ENCODE results near the gene CPPED1.
"Not testable (repeated sequence)": the region's sequence is repeated elsewhere in the genome, so short reads cannot be mapped to it uniquely, and the experiment has no call there.

Gene CPPED1

DNA sequence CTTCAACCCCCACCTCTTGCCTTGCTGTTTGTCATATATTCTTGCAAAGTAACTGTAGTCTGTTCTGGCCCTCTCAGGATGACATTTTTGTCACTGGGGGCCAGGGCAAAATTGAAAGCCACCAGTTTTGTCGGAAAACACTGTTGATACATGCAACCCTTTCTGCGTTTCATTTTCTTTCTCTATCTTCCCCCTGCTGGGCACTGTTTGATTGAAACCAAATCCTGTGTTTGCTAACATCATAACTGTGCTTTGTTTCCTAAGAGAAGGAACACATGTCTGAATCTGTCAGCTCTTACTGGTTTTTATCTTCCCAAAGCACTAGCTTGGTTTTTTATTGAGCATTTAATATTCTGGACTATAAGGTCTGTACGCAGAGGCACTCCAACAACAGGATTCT lies 11.7 kb upstream of the CPPED1 start:
- DNase-seq (ENCODE audit: extremely low spot score), result no peak
- TF ChIP-seq SP1 (IDR thresholded peaks at IDR 0.05) (no peak), L3MBTL2 (conservative IDR thresholded peaks at IDR 0.05) (no peak), HDGF (IDR thresholded peaks at IDR 0.05; ENCODE audit: borderline replicate concordance) (no peak), FOXK2 (IDR thresholded peaks at IDR 0.05) (no peak), FOXM1 (IDR thresholded peaks at IDR 0.05; ENCODE audit: borderline replicate concordance) (no peak)
- POLR2A ChIA-PET, result no interaction called here
- CTCF ChIA-PET, result interaction anchor here (0.5 to 0.6 kb wide), 2 partner anchors 173 to 1016 kb away, joined by 4 read pairs; no protein-coding TSS in a partner anchor

GRCh38 chr16:12813734-12814133 lies 10.0 kb upstream of the CPPED1 start:
- POLR2A ChIA-PET; CTCF ChIA-PET; DNase-seq (ENCODE audit: extremely low spot score): not testable (repeated sequence)

DNA sequence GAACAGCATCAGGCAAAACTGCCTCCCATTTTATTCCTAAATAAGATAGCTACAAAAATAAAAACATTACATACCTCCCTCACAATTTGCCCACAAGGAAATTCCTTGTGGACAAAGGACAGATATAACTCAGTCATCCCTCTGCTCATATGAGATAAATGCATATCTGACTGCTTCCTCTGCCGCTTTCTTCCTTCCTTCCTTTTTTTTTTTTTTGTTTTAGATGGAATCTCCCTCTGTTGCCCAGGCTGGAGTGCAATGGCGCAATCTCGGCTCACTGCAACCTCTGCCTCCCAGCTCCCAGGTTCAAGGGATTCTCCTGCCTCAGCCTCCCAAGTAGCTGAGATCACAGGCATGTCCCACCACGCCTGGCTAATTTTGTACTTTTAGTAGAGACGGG lies 9.6 kb upstream of the CPPED1 start:
- POLR2A ChIA-PET; DNase-seq (ENCODE audit: extremely low spot score): not testable (repeated sequence)
- CTCF ChIA-PET, result interaction anchor here (0.6 kb wide), 1 partner anchor 239 kb away, joined by 4 read pairs; no protein-coding TSS in a partner anchor

DNA sequence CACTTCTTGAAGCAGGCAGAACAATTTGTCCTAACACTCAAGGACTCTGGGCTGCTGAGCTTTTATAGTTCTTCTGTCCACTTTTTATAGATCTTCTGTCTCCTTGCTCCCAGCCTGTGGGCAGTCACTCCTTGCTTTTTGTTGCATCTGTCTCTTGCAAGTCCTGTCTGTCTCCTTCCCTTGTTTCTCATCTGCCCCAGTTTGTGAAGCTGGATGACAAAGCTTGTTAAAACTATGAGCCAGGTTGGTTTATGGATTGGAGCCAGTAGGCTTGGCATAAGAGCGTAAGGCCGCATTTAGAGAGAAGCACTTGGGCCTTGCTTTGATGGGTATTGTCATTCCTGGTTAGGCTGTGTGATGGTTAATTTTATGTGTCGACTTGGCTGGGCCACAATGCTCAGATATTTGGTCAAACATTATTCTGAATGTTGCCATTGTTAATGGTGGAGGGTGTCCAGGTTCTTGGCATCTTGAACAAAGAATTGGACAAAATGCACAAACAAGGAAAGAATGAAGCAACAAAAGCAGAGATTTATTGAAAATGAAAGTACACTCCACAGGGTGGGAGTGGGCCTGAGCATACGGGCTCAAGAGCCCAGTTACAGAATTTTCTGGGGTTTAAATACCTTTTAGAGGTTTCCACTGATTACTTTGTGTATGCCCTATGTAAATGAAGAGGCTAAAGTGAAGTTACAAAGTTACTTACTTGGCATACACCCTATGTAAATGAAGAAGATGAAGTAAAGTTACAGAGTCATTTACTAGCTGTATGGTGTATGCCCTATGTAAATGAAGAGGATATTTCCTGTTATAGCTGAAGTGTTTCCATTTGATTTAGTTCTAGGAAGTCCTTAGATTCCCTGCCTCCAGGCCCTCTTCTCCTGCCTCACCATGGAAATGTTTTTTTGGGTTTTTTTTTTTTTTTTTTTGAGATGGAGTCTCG lies 8.0 kb upstream of the CPPED1 start:
- no peak for TF ChIP-seq SP1 (IDR thresholded peaks at IDR 0.05)
- no peak for TF ChIP-seq ELF4 (IDR thresholded peaks at IDR 0.05)
- no peak for TF ChIP-seq TARDBP (IDR thresholded peaks at IDR 0.05)
- no peak for TF ChIP-seq SUZ12 (IDR thresholded peaks at IDR 0.05)
- TF ChIP-seq FOXK2 (IDR thresholded peaks at IDR 0.05), result no peak
- TF ChIP-seq L3MBTL2 (conservative IDR thresholded peaks at IDR 0.05), result no peak
- no peak for TF ChIP-seq BHLHE40 (IDR thresholded peaks at IDR 0.05; ENCODE audit: borderline replicate concordance)
- TF ChIP-seq FOXA1 (IDR thresholded peaks at IDR 0.05), result no peak
- TF ChIP-seq ZNF384 (IDR thresholded peaks at IDR 0.05), result no peak
- TF ChIP-seq HDGF (IDR thresholded peaks at IDR 0.05; ENCODE audit: borderline replicate concordance), result no peak
- no peak for TF ChIP-seq LEF1 (IDR thresholded peaks at IDR 0.05; ENCODE audit: borderline replicate concordance)
- no peak for TF ChIP-seq FOXM1 (IDR thresholded peaks at IDR 0.05; ENCODE audit: borderline replicate concordance)
- no peak for TF ChIP-seq ARNT (IDR thresholded peaks at IDR 0.05)
- no peak for TF ChIP-seq NFRKB (IDR thresholded peaks at IDR 0.05)
- TF ChIP-seq, protein P1, sequence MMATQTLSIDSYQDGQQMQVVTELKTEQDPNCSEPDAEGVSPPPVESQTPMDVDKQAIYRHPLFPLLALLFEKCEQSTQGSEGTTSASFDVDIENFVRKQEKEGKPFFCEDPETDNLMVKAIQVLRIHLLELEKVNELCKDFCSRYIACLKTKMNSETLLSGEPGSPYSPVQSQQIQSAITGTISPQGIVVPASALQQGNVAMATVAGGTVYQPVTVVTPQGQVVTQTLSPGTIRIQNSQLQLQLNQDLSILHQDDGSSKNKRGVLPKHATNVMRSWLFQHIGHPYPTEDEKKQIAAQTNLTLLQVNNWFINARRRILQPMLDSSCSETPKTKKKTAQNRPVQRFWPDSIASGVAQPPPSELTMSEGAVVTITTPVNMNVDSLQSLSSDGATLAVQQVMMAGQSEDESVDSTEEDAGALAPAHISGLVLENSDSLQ (IDR thresholded peaks at IDR 0.05), result no peak
- no peak for TF ChIP-seq CTBP1 (IDR thresholded peaks at IDR 0.05; ENCODE audit: borderline replicate concordance)
- DNase-seq (ENCODE audit: extremely low spot score), result no peak
- ChIA-PET CTCF (no interaction called here), POLR2A (interaction anchor here (1.6 kb wide), 1 partner anchor 8 kb away, joined by 5 read pairs; the partner anchor contains the start of gene CPPED1)

DNA sequence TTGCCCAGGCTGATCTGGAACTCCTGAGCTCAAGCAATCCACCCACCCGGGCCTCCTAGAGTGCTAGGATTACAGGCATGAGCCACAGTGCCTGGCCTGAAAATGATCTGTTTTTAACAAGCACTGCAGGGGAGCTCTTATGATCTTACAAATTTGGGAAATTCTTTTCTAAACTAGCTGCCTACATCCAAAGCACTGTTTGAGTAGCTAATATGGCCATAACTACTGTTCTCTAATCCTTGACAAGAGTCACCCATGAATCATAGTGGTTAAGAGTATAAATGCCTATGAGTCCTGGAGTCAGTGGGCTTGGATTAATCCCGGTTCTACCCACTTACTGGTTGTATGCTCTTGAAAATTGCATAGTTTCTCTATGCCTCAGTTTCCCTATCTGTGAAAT lies 1.4 kb upstream of the CPPED1 start:
- DNase-seq (ENCODE audit: extremely low spot score), result no peak
- POLR2A ChIA-PET, result no interaction called here
- CTCF ChIA-PET, result no interaction called here
- no peak for TF ChIP-seq HDGF (IDR thresholded peaks at IDR 0.05; ENCODE audit: borderline replicate concordance)
- no peak for TF ChIP-seq L3MBTL2 (conservative IDR thresholded peaks at IDR 0.05)
- TF ChIP-seq, protein P1 (IDR thresholded peaks at IDR 0.05), result no peak

DNA sequence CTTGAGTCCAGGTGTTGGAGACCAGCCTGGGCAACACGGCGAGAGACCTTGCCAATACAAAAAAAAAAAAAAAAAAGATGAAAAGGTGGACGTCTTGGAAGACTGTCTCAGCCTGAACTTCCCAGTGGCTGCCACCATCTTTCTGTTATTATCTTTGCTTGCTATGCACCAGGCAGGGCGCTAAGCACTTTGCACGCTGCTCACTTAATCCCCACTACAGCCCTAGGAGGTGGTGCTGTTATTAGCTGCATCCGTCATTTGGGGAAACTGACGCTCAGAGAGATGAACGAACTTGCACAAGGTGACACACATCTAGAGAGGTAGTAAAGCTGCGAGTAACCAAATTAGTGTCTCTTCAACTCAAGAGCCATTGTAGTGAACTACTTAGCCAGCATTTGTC lies 708 bp upstream of the CPPED1 start:
- DNase-seq (ENCODE audit: extremely low spot score), result no peak
- CTCF ChIA-PET, result interaction anchor here (0.6 kb wide), 1 partner anchor 55 kb away, joined by 7 read pairs; no protein-coding TSS in a partner anchor
- POLR2A ChIA-PET, result no interaction called here
- TF ChIP-seq, protein P1 (IDR thresholded peaks at IDR 0.05), result no peak
- no peak for TF ChIP-seq L3MBTL2 (conservative IDR thresholded peaks at IDR 0.05)
- TF ChIP-seq CTBP1 (IDR thresholded peaks at IDR 0.05; ENCODE audit: borderline replicate concordance), result no peak
- TF ChIP-seq ZNF384 (IDR thresholded peaks at IDR 0.05), result no peak
- TF ChIP-seq ELF4 (IDR thresholded peaks at IDR 0.05), result no peak
- no peak for TF ChIP-seq TARDBP (IDR thresholded peaks at IDR 0.05)
- no peak for TF ChIP-seq FOXA1 (IDR thresholded peaks at IDR 0.05)
- TF ChIP-seq SP1 (IDR thresholded peaks at IDR 0.05), result no peak
- TF ChIP-seq ARNT (IDR thresholded peaks at IDR 0.05), result no peak
- TF ChIP-seq NFRKB (IDR thresholded peaks at IDR 0.05), result no peak

DNA sequence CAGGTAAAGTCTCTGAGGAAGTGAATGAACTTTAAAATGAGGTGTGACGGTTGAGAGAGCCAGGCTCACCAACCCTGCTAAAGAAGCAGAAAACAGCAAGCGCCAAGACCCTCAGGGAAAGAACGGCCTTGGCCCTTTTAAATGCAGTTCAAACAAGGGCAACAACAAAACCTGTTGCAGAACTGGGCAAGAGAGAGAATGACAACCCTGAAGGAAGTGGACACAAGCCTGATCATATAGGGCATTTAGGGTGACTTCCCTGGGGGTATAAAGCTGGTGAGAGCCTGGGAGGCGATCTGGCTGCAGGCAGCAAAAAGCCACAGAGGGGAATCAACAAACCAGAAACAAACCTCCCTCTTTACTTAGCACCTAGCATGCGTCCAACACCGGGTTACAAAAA lies 1.0 kb downstream of the CPPED1 start:
- DNase-seq (ENCODE audit: extremely low spot score), result no peak
- TF ChIP-seq, protein P1 (IDR thresholded peaks at IDR 0.05), result no peak
- no peak for TF ChIP-seq ZNF384 (IDR thresholded peaks at IDR 0.05)
- no peak for TF ChIP-seq CTBP1 (IDR thresholded peaks at IDR 0.05; ENCODE audit: borderline replicate concordance)
- TF ChIP-seq LEF1 (IDR thresholded peaks at IDR 0.05; ENCODE audit: borderline replicate concordance), result no peak
- no peak for TF ChIP-seq HDGF (IDR thresholded peaks at IDR 0.05; ENCODE audit: borderline replicate concordance)
- no peak for TF ChIP-seq ARNT (IDR thresholded peaks at IDR 0.05)
- TF ChIP-seq BHLHE40 (IDR thresholded peaks at IDR 0.05; ENCODE audit: borderline replicate concordance), result no peak
- TF ChIP-seq FOXA1 (IDR thresholded peaks at IDR 0.05), result no peak
- no peak for TF ChIP-seq L3MBTL2 (conservative IDR thresholded peaks at IDR 0.05)
- no peak for TF ChIP-seq FOXK2 (IDR thresholded peaks at IDR 0.05)
- TF ChIP-seq SP1 (IDR thresholded peaks at IDR 0.05), result no peak
- no peak for TF ChIP-seq FOXM1 (IDR thresholded peaks at IDR 0.05; ENCODE audit: borderline replicate concordance)
- no peak for TF ChIP-seq NFRKB (IDR thresholded peaks at IDR 0.05)
- CTCF ChIA-PET, result no interaction called here
- POLR2A ChIA-PET, result interaction anchor here (1.2 kb wide), 1 partner anchor 9 kb away, joined by 5 read pairs; no protein-coding TSS in a partner anchor

Data from HEK293T (cell line).